HG03097 (cell line): ENCODE data around the gene INSYN2B.
A peak's percentile ranks its signal among the peaks of the same experiment; 100 is the strongest.
"Not testable (repeated sequence)": the region's sequence is repeated elsewhere in the genome, so short reads cannot be mapped to it uniquely, and the experiment has no call there.

Experiments
- ATAC-seq: cut with Tn5 transposase; IDR thresholded peaks from one replicate; pipeline ENCODE4 v1.9.1; 2021; ENCODE audit not compliant: unreplicated experiment, low FRiP score

Gene INSYN2B

DNA sequence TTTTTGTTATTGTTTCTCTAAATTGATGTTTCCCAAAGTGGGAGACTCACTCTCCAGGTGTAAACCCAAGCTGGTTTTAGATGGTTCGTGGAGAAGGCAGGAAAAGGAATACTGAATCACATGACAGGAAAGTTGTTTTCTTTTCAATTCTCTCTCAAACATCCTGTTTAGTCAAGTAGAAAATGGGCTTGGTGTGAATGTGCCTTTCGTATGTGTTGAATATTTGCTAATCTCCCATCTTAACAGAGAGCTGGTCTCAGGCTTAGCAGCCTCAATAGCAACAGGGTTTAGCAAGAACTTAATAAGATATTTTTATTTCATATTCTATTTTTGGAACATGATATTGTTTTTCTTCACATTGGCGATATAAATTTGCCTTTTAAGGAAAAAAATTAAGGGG lies 119.7 kb downstream of the INSYN2B start:
- ATAC-seq, result peak; percentile 58

DNA sequence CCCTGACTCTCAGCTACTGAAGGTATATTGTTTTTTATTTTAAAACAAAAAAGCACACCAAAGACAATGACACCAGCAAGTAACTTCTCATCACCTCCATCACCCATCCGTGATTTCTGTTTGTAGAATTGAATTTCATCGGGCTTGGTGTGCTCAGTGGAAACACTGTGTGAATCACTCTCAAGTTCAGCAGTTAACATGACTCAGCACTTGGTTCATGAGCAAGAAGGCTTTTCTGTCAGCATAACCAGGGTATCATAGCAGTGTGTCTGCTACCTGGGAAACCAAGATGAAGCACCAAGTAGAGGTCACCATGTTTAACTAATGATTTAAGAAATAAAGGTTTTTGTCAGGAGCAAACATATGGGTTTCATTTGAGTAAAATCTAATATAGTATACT lies 123.7 kb downstream of the INSYN2B start:
- ATAC-seq, result no peak

DNA sequence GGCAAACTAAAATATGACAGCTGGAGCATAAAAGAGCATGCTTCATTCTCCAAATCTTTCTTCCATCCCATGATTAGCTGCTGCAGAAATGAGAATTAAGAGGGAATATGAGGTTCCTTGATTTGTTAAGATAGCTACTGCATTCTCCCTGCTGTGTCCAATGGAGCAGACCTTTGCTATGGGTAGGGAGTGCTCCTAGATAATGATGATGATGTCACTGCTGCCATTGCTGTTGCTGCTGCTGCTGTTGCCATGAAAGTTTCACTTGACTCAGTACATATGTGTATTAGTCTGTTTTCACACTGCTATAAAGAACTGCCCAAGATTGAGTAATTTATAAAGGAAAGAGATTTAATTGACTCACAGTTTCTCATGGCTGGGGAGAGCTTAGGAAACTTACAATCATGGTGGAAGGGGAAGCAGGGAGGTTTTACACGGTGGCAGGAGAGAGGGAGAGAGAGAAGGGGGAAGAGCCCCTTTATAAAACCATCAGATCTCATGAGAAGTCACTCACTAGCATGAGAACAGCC lies 128.9 kb downstream of the INSYN2B start:
- no peak for ATAC-seq

DNA sequence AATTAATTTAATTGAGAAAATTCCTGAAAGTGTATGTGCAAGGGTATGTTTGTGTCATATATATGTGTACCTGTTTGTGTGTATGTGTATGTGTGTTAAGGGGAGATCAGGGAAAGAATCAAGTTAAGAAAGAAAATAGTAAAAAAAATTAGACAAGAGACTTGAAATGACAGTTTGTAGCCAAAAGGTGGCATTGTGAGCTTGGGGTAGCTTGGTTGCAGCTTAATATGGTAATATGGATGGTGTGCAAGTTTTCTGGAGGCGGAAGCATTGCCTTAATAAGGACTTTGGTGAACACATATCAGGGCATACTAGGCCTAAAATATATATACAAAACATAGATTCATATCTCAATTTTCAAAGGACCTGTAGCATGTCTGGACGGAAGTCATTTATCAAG lies 129.9 kb downstream of the INSYN2B start:
- no peak for ATAC-seq

DNA sequence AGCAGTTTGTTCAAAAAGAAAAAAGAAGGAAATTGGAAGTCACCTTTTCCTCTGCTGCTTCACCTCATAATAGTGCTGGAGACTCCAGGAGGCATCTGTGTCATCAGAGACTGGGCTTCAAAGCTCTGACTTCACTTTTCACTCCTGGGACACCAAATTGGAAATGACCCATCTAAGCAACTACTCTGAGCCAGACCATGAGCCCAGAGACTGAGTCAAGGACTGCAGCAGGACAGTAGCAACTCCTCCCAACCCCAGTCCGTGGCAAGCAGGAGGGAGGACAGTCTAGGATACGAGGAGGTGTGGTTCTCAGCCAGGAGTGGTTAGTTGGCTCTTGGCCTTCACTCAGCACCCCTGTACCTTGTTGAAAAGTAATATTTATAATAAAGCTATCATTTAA lies 131.5 kb downstream of the INSYN2B start:
- ATAC-seq, result no peak

DNA sequence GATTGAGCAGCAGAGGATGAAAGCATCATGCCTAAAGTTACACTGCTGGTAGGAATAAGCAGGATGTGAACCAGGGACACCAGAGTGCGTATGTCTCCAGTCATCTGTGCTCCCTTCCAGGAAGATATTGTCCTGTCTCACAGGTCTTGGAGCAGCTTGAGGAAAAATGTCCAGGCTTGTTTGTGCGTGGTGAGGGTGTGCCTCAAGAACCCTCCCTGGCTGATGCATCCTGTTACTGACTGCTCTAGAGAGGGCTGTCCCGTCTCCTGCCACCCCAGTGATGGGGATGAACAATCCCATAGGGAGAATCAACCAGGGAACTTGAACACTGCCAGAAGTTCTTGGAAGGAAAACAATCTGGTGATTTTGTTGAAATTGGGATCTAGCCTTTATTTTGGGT lies 132.0 kb downstream of the INSYN2B start:
- no peak for ATAC-seq

DNA sequence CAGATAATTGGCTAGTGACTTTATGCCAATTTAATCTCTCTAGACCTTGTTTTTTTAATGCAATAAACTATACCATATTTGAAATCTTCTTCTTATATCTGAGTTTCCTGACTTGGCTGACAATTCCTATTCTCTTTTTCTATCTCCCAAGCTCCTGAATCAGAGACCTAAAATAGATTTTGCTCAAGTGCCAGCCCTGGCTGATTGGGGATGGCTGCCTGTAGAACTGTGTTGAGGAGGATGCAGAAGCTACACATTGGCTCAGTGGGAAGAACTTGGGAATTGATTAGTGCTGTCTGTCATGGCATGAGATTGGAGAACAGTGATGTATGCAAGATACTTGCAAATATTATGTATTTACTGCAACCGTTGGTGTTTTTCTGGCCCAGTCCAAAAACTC lies 132.8 kb downstream of the INSYN2B start:
- ATAC-seq, result no peak

DNA sequence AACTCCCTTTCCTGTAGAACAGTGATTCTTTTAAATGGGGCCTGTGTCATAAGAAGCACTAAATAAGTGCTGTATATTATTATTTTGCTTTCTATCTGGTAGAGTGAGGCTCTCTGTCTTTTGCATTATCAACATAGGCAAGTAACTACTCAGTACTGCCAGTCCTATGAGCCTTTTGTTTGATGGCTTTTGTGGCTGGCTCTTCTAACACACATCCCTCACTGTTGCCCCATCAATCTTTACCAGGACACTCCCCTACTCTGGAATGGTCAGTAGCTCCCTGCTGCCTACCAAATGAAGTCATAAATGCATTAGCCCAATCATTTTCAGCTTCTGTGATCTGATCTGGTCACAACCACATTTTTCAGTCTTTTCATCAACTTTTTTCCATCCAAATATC lies 137.6 kb downstream of the INSYN2B start:
- no peak for ATAC-seq

DNA sequence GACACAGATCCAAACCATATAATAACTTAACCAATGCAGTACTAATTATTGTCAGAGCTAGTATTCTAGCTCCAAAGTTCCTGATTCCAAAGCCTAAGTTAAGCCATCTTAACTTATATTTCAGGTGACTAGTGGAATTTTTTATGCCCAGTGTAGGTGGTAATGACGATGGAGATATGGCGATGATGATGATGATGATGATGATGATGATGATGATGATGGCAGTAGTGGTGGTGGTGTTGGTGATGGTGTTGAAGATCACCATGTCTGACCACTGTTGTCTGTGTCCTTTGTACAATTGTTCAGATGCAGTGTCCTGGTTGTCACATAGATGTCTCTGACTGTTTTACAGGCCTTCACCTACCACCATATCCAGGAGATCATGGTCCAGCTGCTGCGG lies 139.9 kb downstream of the INSYN2B start:
- ATAC-seq, result no peak

DNA sequence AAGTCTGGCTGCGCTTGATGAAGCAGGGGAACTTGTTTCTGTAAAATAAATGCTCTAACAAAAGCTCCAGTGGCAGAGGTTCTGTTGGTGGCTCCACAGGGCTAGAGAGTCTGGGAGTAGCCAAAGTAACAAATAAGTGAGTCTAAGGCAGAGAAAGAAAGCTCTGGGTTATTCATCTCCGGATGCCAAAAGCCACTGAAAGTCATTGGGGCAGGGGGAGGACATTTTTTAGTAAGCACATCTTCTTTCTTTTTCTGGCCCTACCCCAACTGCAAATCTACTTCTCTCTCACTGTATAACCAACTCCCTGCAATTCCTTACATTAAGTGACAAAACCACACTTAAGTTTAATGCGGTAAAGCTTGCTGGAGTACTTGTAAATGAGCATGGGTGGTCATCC lies 141.6 kb downstream of the INSYN2B start:
- ATAC-seq, result peak; percentile 87

DNA sequence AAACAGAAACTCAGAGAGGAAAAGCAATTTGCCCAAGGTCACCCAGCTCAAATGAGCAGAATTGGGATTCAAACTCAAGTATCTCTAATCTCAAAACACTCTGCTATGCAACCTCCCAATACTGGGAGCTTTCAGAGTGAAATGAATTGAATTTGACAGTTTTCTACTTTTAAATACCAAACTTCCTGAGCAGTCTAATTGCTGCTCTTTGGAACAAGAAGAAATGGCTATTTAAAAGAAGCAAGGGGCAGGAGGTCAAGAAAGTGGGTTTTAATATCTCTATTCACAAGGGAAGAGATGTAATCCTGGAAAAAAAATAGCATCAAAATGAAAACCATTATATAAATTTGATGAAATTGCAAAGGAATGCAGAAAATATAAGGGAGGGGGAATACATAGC lies 142.6 kb downstream of the INSYN2B start:
- ATAC-seq, result no peak

DNA sequence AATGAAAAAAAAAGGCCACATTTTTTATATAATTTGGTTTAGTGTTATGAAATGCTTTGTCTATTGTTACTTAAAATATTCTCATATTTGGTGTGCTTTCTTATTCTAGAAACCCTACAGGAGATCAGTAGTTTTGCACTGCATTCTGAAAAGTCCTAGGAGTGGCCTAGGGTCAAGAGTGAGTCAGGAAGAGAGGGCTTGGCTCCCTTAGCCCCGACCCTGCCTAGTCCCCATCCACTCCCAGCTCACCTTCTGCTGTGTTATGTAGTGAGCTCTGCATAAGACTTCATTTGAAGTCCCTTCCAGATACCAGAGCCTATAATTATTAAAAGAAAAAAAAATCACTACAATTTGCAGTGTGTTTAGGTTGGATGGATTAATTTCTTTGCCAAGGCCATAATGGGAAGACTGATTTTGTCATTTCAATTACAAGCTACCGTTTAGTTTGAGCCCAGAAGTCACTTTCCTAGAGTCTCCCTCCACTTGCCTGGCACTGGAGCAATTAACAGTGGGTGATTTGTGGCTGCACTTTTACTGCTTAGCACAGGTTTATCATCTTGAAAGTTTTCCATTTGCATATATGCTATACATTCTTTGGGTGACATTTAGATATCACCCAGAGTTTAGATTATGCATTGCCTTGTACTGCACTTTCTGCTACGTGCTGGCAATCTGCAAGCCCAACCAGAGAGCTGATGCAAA lies 143.3 kb downstream of the INSYN2B start:
- no peak for ATAC-seq

DNA sequence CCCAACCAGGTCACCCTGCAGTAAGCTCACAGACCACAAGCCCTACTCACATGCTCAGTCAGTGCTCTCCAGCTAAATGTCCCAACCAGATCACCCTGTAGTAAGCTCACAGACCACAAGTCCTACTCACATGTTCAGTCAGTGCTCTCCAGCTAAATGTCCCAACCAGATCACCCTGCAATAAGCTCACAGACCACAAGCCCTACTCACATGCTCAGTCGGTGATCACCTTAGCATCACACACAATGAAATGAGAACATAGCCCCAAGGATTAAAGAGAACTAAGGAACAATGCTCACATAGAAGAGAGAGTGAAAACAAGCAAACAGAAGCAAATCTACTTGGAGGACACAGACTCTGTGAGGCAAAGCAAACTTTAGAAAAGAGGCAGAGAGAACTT lies 145.8 kb downstream of the INSYN2B start:
- ATAC-seq, result not testable (repeated sequence)

DNA sequence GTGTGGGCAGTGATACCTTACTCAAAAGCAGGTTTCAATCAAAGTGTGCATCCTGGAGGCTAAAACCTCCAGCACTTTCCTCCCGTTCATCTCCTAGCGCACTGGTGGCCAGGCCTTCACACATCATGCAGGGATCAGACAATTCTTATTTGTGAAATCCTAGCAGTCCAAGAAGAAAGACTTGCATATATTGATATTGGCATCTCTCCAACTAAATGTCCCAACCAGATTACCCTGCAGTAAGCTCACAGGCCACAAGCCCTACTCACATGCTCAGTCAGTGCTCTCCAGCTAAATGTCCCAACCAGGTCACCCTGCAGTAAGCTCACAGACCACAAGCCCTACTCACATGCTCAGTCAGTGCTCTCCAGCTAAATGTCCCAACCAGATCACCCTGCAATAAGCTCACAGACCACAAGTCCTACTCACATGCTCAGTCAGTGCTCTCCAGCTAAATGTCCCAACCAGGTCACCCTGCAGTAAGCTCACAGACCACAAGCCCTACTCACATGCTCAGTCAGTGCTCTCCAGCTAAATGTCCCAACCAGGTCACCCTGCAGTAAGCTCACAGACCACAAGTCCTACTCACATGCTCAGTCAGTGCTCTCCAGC lies 146.5 kb downstream of the INSYN2B start:
- ATAC-seq, result not testable (repeated sequence)

DNA sequence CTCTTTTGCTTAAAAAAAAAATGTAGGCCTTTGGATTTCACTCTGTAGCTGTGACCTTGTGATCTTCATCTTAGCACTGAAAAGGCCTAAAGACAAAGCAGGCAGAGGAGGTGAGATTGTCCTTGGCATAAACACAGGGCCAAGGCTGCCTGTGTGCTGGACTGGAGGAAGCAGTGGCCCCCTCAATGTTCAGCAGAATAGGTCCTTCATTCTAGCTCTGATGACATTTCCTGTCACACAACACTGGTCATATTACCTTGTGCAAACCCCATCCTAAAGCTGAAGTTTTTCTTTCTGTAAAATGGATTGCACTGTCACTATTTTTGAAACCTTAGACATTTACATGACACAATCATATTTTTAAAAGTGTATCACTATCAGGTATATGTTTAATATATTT lies 147.4 kb downstream of the INSYN2B start:
- ATAC-seq, result no peak

DNA sequence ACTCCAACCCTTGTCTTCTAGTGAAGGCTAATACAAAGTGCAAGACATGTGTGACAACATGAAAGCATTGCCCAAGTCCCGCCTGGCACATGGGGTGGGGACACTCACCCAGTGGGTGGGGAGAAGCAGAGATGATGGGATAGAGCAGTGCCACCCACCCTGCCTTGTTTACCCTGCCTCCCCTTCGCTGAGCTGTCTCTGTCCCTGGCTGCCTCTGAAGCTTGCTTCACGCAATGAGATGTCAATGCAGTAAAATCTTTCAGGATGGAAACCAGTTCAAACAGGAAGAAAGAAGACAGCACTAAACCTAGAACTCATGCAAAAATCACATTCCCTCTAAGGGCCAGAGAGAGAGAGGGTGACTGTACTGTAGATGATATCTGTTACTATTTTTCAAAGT lies 148.0 kb downstream of the INSYN2B start:
- ATAC-seq, result no peak

DNA sequence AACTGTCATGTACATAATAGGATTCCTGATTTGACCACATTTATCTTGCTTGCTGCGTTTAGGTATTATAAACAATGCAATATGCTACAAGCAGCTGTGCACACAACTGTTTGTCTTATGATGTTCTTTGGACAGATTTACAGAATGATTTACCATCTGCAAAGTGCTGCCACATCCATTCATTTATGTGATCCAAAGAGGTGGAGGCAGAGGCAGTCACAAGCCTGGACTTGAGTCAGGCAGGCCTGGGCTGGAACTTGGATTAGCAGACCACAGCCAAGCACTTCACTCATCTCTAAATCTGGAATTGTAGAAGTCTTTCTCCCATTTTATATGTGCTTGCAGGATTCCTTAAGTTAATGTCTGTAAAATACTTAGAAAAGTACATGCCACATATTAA lies 149.0 kb downstream of the INSYN2B start:
- no peak for ATAC-seq

DNA sequence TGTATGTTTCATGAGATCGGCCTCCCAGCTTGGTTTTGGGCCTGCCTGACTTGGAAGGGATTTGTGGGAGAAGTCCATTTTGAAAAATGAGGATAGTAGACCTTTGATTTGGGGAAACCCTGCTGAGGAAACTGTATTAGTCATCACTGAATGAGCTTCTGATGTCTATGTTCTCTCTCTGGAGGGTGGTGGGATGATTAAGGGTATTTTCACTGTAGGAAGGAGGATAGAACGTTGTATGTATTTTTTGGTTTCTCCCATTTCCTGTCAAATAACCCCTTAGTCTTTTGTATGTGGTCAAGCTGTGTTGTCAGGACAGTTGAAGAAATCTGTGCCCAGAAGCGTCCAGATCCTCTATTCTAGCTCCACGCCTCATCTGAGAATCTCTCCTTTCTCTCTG lies 151.9 kb downstream of the INSYN2B start:
- no peak for ATAC-seq

DNA sequence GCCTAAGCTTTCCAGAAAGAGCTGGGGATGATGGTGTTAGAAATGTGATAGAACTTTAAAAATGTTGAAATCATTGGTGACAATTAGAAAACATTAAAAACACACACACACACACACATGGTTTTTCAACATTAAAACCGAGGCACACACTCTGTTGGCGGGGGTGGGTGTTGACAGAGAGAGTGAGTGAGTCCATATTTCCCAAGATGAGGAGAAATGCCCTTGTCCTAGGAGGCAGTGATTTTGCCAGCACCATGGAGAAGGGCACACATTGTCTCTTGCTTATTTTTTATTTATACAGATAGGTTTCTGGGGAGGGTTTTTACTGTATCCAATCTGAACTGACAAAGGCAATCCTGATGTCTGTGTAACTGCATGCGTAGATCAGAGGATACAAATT lies 152.5 kb downstream of the INSYN2B start:
- no peak for ATAC-seq

DNA sequence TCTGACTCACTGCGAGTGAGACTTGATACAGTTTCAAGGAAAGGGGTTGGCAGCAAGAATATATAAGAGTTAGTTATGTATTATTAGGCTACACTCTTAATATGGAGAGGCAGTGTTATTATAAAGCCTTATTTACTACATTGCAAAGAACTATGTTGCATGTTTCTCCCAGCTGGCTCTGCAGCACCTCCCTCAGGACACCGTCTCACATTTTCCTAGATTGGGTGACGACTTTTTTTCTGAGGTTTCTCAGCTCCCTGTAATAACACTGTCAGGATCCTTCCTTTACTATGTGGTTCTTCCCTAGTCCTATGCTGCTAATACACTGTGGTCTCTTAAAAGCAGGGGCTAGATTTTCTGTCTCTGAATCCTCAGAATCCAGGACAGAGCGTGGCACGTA lies 153.7 kb downstream of the INSYN2B start:
- no peak for ATAC-seq

DNA sequence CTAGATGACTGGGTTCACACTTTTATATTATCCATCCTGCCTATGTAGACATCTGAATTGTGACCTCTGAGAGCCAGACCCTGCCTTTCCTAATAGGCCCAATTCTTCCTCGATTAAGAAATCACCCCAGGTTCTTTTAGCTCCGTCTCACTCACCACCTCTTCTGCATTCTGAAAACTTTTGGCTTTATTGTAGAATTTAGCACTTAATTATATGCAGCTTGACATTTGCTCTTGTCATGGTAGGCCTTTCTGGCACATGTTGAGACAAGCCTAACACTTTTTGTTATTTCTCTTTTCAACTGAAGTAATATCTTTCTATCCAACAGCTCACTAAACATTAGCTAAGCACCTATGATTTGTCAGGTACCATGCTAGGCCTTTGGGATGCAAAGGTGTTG lies 163.3 kb downstream of the INSYN2B start:
- no peak for ATAC-seq

DNA sequence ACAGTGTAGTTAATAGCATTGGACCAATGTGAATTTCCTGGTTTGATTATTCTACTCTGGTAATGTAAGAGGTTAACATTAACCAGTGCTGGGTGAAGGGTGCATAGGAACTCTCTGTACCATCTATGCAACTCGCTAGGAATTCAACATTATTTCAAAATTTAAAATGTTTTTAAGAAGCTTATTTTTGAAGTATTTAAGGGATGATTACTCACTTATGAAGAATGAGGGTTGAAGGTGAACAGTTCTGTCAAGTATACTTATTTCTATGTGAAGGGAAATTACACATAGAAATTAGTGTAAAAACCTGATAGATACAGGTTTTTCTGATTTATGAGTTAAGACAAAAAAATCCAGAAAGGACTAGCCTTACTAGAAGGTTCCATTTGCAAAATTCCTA lies 165.8 kb downstream of the INSYN2B start:
- no peak for ATAC-seq
